Endothelial cell of umbilical vein (primary cell): ENCODE results near the gene EDC4.

Experiments used
- CTCF ChIP-seq, 2 donors: IDR thresholded peaks; 1 replicate in 1 of 2; 2 replicates in 1 of 2; pipeline ENCODE4 v1.5.1; 2011; ENCODE audit warnings: low read length in 2 of 2, mild to moderate bottlenecking in 2 of 2, moderate library complexity in 2 of 2, control low read depth in 1 of 2, inconsistent platforms in 1 of 2, low read depth in 1 of 2; ENCODE audit not compliant: insufficient read depth in 1 of 2; ENCODE audit errors: extremely low read depth in 1 of 2
- EZH2 ChIP-seq: IDR thresholded peaks from 2 replicates; pipeline ENCODE4 v1.6.1; 2012; ENCODE audit warnings: borderline replicate concordance, low read depth, mild to moderate bottlenecking, moderate library complexity, low read length, inconsistent platforms; ENCODE audit not compliant: severe bottlenecking
- MAX ChIP-seq: IDR thresholded peaks from 2 replicates; pipeline ENCODE4 v1.6.1; 2011; ENCODE audit not compliant: insufficient read depth, insufficient read length
- POLR2A ChIP-seq: IDR thresholded peaks from 2 replicates; pipeline ENCODE4 v1.6.1; 2012; ENCODE audit warnings: low read depth, mild to moderate bottlenecking, control low read depth, low read length
- POLR2AphosphoS5 ChIP-seq: IDR thresholded peaks from 2 replicates; pipeline ENCODE4 v1.6.1; 2012; ENCODE audit warnings: low read depth, mild to moderate bottlenecking, control low read depth, low read length, moderate library complexity; ENCODE audit not compliant: insufficient read depth

DNA sequence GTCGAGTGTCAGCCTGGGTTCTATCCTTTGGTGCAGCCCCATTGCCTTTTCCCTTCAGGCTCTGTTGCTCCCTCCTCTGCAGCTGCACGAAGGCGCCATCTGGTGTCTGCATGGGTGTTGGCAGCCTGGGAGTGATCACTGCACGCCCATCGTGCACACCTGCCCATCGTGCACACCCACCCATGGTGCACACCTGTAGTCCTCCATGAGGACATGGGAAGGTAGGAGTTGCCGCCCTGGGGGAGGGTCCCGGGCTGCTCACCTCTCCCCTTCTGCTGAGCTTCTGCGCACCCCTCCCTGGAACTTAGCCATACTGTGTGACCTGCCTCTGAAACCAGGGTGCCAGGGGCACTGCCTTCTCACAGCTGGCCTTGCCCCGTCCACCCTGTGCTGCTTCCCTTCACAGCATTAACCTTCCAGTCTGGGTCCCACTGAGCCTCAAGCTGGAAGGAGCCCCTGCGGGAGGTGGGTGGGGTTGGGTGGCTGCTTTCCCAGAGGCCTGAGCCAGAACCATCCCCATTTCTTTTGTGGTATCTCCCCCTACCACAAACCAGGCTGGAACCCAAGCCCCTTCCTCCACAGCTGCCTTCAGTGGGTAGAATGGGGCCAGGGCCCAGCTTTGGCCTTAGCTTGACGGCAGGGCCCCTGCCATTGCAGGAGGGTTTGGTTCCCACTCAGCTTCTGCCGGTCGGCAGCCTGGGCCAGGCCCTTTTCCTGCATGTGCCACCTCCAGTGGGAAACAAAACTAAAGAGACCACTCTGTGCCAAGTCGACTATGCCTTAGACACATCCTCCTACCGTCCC lies 55.9 kb downstream of the EDC4 start:
- TF ChIP-seq CTCF (IDR thresholded peaks at IDR 0.05; ENCODE audit: extremely low read depth in 1 of 2, insufficient read depth in 1 of 2, low read depth in 1 of 2, low read length in 2 of 2) (peak; percentile 87 to 93), EZH2 (no peak), POLR2AphosphoS5 (no peak), POLR2A (no peak), MAX (no peak)
